ENCODE results near the gene NDUFAF2.

NDUFAF2 gene

DNA sequence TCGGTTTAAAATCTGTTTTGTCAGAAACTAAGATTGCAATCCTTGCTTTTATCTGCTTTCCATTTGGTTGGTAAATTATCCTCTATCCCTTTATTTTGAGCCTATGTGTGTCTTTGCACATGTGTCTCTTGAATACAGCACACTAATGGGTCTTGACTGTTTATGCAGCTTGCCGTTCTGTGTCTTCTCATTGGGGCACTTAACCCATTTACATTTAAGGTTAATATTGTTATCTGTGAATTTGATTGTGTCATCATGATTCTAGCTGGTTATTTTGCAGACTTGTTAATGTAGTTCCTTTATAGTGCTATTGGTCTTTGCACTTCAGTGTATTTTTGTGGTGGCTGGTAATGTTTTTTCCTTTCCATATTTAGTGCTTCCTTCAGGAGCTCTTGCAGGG is 253.6 kb downstream of the NDUFAF2 start:
- intact Hi-C loops (cut with micrococcal nuclease) = no loop called here
- Mint-ChIP-seq H3K4me1 (ENCODE audit: low read depth) (no peaks in the 10 kb centered on the region), H3K27ac (no peak overlapping the region), H3K27me3 (peaks cover 1% of the 10 kb centered on the region), H3K4me3 (no peak overlapping the region), H3K9me3 (peaks cover 27% of the 10 kb centered on the region), H3K36me3 (ENCODE audit: low read depth) (no peaks in the 10 kb centered on the region)

DNA sequence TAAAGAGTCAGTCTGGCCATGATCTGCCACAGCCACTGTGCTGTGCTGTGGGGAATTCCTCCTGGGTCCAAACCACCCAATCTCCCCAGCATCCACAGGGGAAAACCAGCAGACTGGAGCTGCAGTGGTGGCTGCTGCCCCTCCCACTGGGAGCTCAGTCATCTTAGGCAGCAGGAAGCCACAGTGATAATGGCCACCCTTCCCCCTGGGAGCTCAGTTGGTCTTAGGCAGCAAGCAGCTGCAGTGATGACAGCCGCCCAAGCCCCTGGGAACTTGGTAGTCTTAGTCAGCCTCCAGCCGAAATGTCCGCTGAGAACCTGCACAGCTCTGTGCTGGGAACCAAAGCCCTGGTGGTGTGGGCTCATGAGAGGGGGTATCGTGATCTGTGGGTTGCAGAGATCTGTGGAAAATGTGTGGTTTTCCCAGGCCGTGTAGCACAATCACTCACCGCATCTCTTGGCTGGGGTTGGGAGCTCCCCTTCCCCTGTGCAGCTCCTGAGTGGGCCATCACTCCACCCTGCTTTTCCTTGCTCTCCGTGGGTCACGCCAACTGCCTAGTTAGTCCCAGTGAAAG is 255.7 kb downstream of the NDUFAF2 start:
- H3K4me1 Mint-ChIP-seq (ENCODE audit: low read depth) = no peaks in the 10 kb centered on the region
- no peak overlapping the region for H3K4me3 Mint-ChIP-seq
- H3K27ac Mint-ChIP-seq = no peak overlapping the region
- H3K27me3 Mint-ChIP-seq = peaks cover 1% of the 10 kb centered on the region
- intact Hi-C loops (cut with micrococcal nuclease) = no loop called here
- no peaks in the 10 kb centered on the region for H3K36me3 Mint-ChIP-seq (ENCODE audit: low read depth)
- H3K9me3 Mint-ChIP-seq = peaks cover 40% of the 10 kb centered on the region

DNA sequence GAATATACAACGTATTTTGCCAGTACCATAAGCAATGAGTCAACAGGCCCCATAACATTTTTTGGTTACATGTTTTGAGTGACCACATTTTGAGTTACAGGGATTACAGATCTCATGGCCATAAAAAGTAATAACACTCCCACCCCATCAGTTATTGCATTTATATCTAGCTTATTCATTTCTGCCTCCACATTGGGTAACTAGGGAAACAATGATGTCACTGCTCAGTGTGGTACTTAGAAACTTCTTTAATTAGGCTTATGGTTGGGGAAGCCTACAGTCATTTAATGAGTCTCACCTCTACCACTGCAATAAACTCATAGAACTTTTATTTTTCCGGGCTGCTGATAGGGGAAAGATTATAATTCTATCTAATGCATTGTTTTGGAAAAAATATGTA is 257.2 kb downstream of the NDUFAF2 start:
- Mint-ChIP-seq H3K27me3 (peaks cover 1% of the 10 kb centered on the region), H3K36me3 (ENCODE audit: low read depth) (no peaks in the 10 kb centered on the region), H3K4me1 (ENCODE audit: low read depth) (no peaks in the 10 kb centered on the region), H3K27ac (no peak overlapping the region), H3K4me3 (no peak overlapping the region), H3K9me3 (peaks cover 56% of the 10 kb centered on the region)
- intact Hi-C loops (cut with micrococcal nuclease) = no loop called here

All from dendritic cell treated with granulocyte-macrophage colony-stimulating factor and Interleukin-4, amounts not matched to agents 40 ng/mL and 50 ng/mL, for 4 days (primary cell).